T47D (cell line): ENCODE results near the gene CCDC102A.

Source experiments
- DNase-seq, 2 experiments: peaks; one replicate each; pipeline versions ENCODE4 v3.0.0 to v3.0.0-alpha.2; 2011 to 2012; ENCODE audit warnings: low read depth in 1 of 2, low spot score in 1 of 2
- JUND ChIP-seq: IDR thresholded peaks from 2 replicates; pipeline ENCODE4 v1.6.1; 2012; ENCODE audit warnings: low read depth
- in situ Hi-C: cut with HindIII; loops from 2 replicates; pipeline ENCODE4 v1.10.0; 2016; ENCODE audit warnings: low sequenced_read_pairs, low pct_unique_long_range_greater_than_20kb

Gene CCDC102A

GRCh38 chr16:57479205-57479975, 57.0 kb downstream of the CCDC102A start:
- DNase-seq, result peak in 1 of 2 experiments; percentile 72
- TF ChIP-seq JUND, result no peak
- in situ Hi-C loops, result no loop called here

GRCh38 chr16:57478396-57479204, 57.8 kb downstream of the CCDC102A start:
- no peak for DNase-seq
- no peak for TF ChIP-seq JUND
- in situ Hi-C loops, result no loop called here

- no peak for DNase-seq
- no peak for TF ChIP-seq JUND
- in situ Hi-C loops, result no loop called here
Observed at GRCh38 chr16:57477531-57478202, 58.7 kb downstream of the CCDC102A start.

GRCh38 chr16:57476546-57477410, 59.6 kb downstream of the CCDC102A start:
- TF ChIP-seq JUND, result no peak
- DNase-seq, result no peak
- in situ Hi-C loops, result no loop called here

- DNase-seq, result no peak
- in situ Hi-C loops, result no loop called here
- no peak for TF ChIP-seq JUND
Observed at GRCh38 chr16:57475711-57476339, 60.5 kb downstream of the CCDC102A start.

- in situ Hi-C loops, result no loop called here
- no peak for TF ChIP-seq JUND
- DNase-seq, result no peak
Observed at GRCh38 chr16:57474671-57475661, 61.4 kb downstream of the CCDC102A start.

- in situ Hi-C loops, result no loop called here
- no peak for TF ChIP-seq JUND
- no peak for DNase-seq
Observed at GRCh38 chr16:57473906-57474305, 62.5 kb downstream of the CCDC102A start.

- TF ChIP-seq JUND, result no peak
- no peak for DNase-seq
- in situ Hi-C loops, result no loop called here
Observed at GRCh38 chr16:57473176-57473840, 63.1 kb downstream of the CCDC102A start.

- TF ChIP-seq JUND, result no peak
- DNase-seq, result no peak
Observed at GRCh38 chr16:57472665-57473060, 63.7 kb downstream of the CCDC102A start.

More at GRCh38 chr16:57472665-57473060, 63.7 kb downstream of the CCDC102A start:
- in situ Hi-C loops, result no loop called here
